Measurements from ENCODE around the gene SND1. TPM values are rescaled to one million over a fixed set of nuclear protein-coding genes. Genes with fewer than 3 reads are reported as not detected.

SND1 gene
- total and polyA plus RNA-seq, 10 of the 15 experiments (the other 5 are each of a cell fraction or from before 2014, with no cell fraction given), result 52.4 to 270 (median 146) TPM

DNA sequence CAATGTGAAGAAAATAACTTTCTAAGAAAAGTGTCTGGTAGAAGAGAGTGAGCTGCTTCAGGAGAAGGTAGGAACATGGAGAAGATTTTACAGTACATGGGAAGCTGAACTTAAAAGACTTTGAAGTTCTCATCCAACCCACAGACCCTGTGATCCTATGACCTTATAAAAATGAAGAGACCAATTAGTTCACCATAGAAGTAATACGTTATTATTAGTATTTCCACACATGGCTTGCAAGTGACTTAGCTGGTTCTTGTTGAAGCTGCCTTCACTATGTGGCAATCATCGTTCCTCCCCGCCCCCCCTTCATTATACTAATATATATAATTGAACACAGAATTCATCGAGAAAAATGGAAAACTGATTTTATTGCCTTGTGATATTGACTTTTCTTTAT, 129.1 kb downstream of the SND1 start:
- DNase-seq (ENCODE audit: low read depth, low spot score) (no peak), ATAC-seq (no peak), FAIRE-seq (no peak)
- Histone ChIP-seq H3K36me3 (ENCODE audit: control insufficient read depth in 2 of 2, insufficient read depth in 2 of 2, low read length in 1 of 2) (no peaks in the 10 kb centered on the region; a peak in 1 of 4 replicates), H3K27ac (ENCODE audit: control insufficient read depth, insufficient read depth) (no peak overlapping the region), H3K79me2 (ENCODE audit: control insufficient read depth, insufficient read depth, low read length) (peaks cover 21% of the 10 kb centered on the region), H3K4me3 (no peak overlapping the region), H2AFZ (ENCODE audit: control insufficient read depth, low read depth, low read length) (no peak overlapping the region), H3K4me1 (ENCODE audit: control insufficient read depth, insufficient read depth, low read length) (0 out of 2 replicates have a peak, but pooled peaks cover 5% of the 10 kb centered on the region), H3K27me3 (replicated peaks in 1 of 2; ENCODE audit: control insufficient read depth in 2 of 2, insufficient read depth in 2 of 2, low read length in 1 of 2) (no peaks in the 10 kb centered on the region), H3K4me2 (ENCODE audit: control insufficient read depth, insufficient read depth) (no peak overlapping the region), H4K20me1 (ENCODE audit: control insufficient read depth, insufficient read depth) (no peaks in the 10 kb centered on the region), H3K9me3 (replicated peaks; ENCODE audit: control insufficient read depth, insufficient read depth, low read length) (no peaks in the 10 kb centered on the region), H3K9ac (ENCODE audit: control insufficient read depth, insufficient read depth, low read length) (no peak overlapping the region)
- BruUV-seq (replicated peaks), result no TSS peak
- 72% methylated on average over 4 of the region's 4 CpGs for WGBS (ENCODE audit: insufficient coverage, insufficient replicate concordance, low lambda C conversion rate, missing lambda C conversion rate)
- POLR2A ChIA-PET, result interaction anchor here (0.6 to 2.0 kb wide), 2 partner anchors 11 to 219 kb away, joined by 4 to 5 read pairs; no protein-coding TSS in a partner anchor
- SMC1A ChIA-PET (ENCODE audit: uncharacterized antibody, unreplicated experiment), result interaction anchor here (0.7 to 3.2 kb wide), 5 partner anchors 8 to 42 kb away, joined by 3 to 16 read pairs (median 4); no protein-coding TSS in a partner anchor
- TF ChIP-seq NR2C2 (IDR thresholded peaks at IDR 0.05; ENCODE audit: borderline replicate concordance, control insufficient read depth, insufficient read length, low read depth), result no peak
- TF ChIP-seq, protein P1, sequence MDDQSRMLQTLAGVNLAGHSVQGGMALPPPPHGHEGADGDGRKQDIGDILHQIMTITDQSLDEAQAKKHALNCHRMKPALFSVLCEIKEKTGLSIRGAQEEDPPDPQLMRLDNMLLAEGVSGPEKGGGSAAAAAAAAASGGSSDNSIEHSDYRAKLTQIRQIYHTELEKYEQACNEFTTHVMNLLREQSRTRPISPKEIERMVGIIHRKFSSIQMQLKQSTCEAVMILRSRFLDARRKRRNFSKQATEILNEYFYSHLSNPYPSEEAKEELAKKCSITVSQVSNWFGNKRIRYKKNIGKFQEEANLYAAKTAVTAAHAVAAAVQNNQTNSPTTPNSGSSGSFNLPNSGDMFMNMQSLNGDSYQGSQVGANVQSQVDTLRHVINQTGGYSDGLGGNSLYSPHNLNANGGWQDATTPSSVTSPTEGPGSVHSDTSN (IDR thresholded peaks at IDR 0.05; ENCODE audit: insufficient replicate concordance, low read depth, low read length), result no peak
- TF ChIP-seq NRF1 (conservative IDR thresholded peaks at IDR 0.05; ENCODE audit: low read depth, low read length), result no peak
- TF ChIP-seq, protein P2, sequence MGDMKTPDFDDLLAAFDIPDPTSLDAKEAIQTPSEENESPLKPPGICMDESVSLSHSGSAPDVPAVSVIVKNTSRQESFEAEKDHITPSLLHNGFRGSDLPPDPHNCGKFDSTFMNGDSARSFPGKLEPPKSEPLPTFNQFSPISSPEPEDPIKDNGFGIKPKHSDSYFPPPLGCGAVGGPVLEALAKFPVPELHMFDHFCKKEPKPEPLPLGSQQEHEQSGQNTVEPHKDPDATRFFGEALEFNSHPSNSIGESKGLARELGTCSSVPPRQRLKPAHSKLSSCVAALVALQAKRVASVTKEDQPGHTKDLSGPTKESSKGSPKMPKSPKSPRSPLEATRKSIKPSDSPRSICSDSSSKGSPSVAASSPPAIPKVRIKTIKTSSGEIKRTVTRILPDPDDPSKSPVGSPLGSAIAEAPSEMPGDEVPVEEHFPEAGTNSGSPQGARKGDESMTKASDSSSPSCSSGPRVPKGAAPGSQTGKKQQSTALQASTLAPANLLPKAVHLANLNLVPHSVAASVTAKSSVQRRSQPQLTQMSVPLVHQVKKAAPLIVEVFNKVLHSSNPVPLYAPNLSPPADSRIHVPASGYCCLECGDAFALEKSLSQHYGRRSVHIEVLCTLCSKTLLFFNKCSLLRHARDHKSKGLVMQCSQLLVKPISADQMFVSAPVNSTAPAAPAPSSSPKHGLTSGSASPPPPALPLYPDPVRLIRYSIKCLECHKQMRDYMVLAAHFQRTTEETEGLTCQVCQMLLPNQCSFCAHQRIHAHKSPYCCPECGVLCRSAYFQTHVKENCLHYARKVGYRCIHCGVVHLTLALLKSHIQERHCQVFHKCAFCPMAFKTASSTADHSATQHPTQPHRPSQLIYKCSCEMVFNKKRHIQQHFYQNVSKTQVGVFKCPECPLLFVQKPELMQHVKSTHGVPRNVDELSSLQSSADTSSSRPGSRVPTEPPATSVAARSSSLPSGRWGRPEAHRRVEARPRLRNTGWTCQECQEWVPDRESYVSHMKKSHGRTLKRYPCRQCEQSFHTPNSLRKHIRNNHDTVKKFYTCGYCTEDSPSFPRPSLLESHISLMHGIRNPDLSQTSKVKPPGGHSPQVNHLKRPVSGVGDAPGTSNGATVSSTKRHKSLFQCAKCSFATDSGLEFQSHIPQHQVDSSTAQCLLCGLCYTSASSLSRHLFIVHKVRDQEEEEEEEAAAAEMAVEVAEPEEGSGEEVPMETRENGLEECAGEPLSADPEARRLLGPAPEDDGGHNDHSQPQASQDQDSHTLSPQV (IDR thresholded peaks at IDR 0.05), result no peak
- no peak for TF ChIP-seq CBX5 (IDR thresholded peaks at IDR 0.05; ENCODE audit: low read depth)
- no peak for TF ChIP-seq ZBTB4 (CRISPR knock-in tag; IDR thresholded peaks at IDR 0.05)
- RAD21 ChIA-PET (ENCODE audit: unreplicated experiment), result interaction anchor here (2.4 kb wide), 1 partner anchor 11 kb away, joined by 9 read pairs; no protein-coding TSS in a partner anchor
- in situ Hi-C loops (cut with MboI), result no loop called here
- CTCF ChIA-PET, result interaction anchor here (0.6 to 1.4 kb wide), 4 partner anchors 8 to 167 kb away, joined by 3 to 6 read pairs (median 4); no protein-coding TSS in a partner anchor
- intact Hi-C loops (cut with micrococcal nuclease; ENCODE audit: unreplicated experiment), result no loop called here

Measured in GM12878 (cell line).